ENCODE results near the gene GPR15.

DNA sequence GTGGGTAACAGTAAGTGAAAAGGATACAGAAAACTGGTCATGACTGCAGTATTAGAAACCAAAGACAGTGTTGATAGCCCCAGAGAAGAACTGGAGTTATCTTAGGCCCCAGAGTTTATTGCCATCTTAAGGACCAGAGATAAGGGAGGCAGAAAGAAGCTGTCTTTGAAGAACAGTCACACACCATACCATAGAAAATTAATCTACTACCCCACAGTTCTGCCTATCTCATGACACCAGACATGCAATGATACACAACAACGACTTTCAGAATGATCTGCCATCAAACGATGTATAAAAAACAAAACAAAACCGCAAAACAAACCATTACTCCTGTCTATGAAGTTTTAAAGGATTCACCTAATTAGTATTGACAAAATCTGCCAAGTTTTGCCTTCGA lies 52.0 kb downstream of the GPR15 start:
- no peak for TF ChIP-seq EZH2 (IDR thresholded peaks at IDR 0.05; ENCODE audit: insufficient read depth, poor library complexity, severe bottlenecking)
- no peak for TF ChIP-seq EZH2phosphoT487 (IDR thresholded peaks at IDR 0.05; ENCODE audit: insufficient read depth, low read depth)
